Endodermal cell (in vitro differentiated cells): ENCODE measurements around the gene SYTL4. TPM values are rescaled to one million over a fixed set of nuclear protein-coding genes. Genes with fewer than 3 reads are reported as not detected.

Source experiments
- DNase-seq: peaks from one replicate; pipeline ENCODE4 v3.0.0-alpha.2; 2017
- H3K27ac ChIP-seq: 2 replicates; pipeline ENCODE4 v1.5.1; 2013; ENCODE audit warnings: mild to moderate bottlenecking, low read depth, low read length, moderate library complexity
- H3K27me3 ChIP-seq: 2 replicates; pipeline ENCODE4 v1.6.1; 2013; ENCODE audit warnings: mild to moderate bottlenecking, low read length, moderate library complexity; ENCODE audit not compliant: insufficient read depth, control insufficient read depth, poor library complexity, severe bottlenecking
- H3K36me3 ChIP-seq: 2 replicates; pipeline ENCODE4 v1.7.0; 2013; ENCODE audit warnings: mild to moderate bottlenecking, low read length, moderate library complexity; ENCODE audit not compliant: control insufficient read depth, insufficient read depth
- H3K4me1 ChIP-seq: one replicate; pipeline ENCODE4 v1.7.0; 2013; ENCODE audit warnings: low read length; ENCODE audit not compliant: control insufficient read depth, insufficient read depth
- H3K4me3 ChIP-seq: 2 replicates; pipeline ENCODE4 v1.5.1; 2013; ENCODE audit warnings: mild to moderate bottlenecking, low read length, moderate library complexity
- H3K9ac ChIP-seq: 2 replicates; pipeline ENCODE4 v1.6.1; 2013; ENCODE audit warnings: mild to moderate bottlenecking, low read length, moderate library complexity; ENCODE audit not compliant: poor library complexity, severe bottlenecking; ENCODE audit errors: extremely low read depth
- H3K9me3 ChIP-seq: 2 replicates; pipeline ENCODE4 v1.6.1; 2013; ENCODE audit warnings: mild to moderate bottlenecking, low read length, moderate library complexity; ENCODE audit not compliant: control insufficient read depth
- H3K27ac Mint-ChIP-seq: 2 replicates; pipeline ENCODE4 v1.8.0; 2020; ENCODE audit warnings: mixed read lengths
- H3K27me3 Mint-ChIP-seq: 2 replicates; pipeline ENCODE4 v1.8.0; 2021; ENCODE audit warnings: mild to moderate bottlenecking, mixed read lengths; ENCODE audit not compliant: insufficient read depth
- H3K36me3 Mint-ChIP-seq: 2 replicates; pipeline ENCODE4 v1.8.0; 2020; ENCODE audit warnings: low read depth, mixed read lengths
- H3K4me1 Mint-ChIP-seq: 2 replicates; pipeline ENCODE4 v1.8.0; 2020; ENCODE audit warnings: mixed read lengths
- H3K4me3 Mint-ChIP-seq: 2 replicates; pipeline ENCODE4 v1.8.0; 2020; ENCODE audit warnings: mild to moderate bottlenecking, moderate library complexity, mixed read lengths
- H3K9me3 Mint-ChIP-seq: 2 replicates; pipeline ENCODE4 v1.8.0; 2020; ENCODE audit warnings: mild to moderate bottlenecking, mixed read lengths
- WGBS, 2 experiments: methylation state at CpG; one replicate each; pipeline versions ENCODE4 v1.1.5 to v1.1.7; 2013; ENCODE audit warnings: missing lambda C conversion rate in 2 of 2, mixed read lengths in 1 of 2; ENCODE audit not compliant: insufficient coverage in 1 of 2, insufficient read length in 1 of 2; 5-methylcytosine and 5-hydroxymethylcytosine counted together
- total RNA-seq, 2 donors: library from RNA; stranded (reverse); fragmentation: NEBNext Ultra II Directional in 1 of 2; extraction: Animal tissue kit (Norgen Biotek cat#: 25700) in 1 of 2; gene quantifications; 2 replicates in 1 of 2; 3 replicates in 1 of 2; pipeline ENCODE4 v1.2.1, GENCODE V29; 2021
- TF ChIP-seq, protein P1 (sequence below): fragments of 200-600 bp; sonication (generic); conservative IDR thresholded peaks from 2 replicates; pipeline ENCODE4 v1.5.0; 2021; ENCODE audit warnings: antibody characterized with exemption, mild to moderate bottlenecking

Gene SYTL4
- total RNA-seq, 2 donors from 2014 or later = 0.24 TPM; not detected in 1

DNA sequence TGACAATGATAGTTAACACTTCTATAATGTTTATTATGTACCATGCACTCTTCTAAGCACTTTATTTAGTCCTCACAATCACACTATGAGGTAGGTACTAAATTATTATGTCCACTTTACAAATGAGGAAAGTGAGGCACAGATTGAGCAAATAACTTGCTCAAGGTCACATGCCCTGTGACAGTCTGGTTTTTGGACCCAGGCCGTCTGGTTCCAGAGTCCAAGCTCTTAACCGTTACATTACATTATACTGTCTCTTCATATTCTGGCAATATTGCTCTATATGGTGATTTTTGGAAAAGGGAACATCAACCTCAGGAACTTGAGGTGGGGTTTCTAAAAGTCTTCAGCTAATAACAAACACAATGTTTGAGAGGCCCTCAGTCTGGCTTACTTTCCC lies 12.8 kb downstream of the SYTL4 start:
- WGBS, 2 experiments = no CpG with 5 or more reads among the region's 2 CpGs
- Histone ChIP-seq H3K4me3 (no peak overlapping the region), H3K27ac (no peak overlapping the region), H3K9me3 (no peaks in the 10 kb centered on the region), H3K36me3 (no peaks in the 10 kb centered on the region), H3K9ac (no peak overlapping the region), H3K27me3 (no peaks in the 10 kb centered on the region), H3K4me1 (no peaks in the 10 kb centered on the region)
- H3K9me3 Mint-ChIP-seq = peaks cover 40% of the 10 kb centered on the region
- TF ChIP-seq, protein P1, sequence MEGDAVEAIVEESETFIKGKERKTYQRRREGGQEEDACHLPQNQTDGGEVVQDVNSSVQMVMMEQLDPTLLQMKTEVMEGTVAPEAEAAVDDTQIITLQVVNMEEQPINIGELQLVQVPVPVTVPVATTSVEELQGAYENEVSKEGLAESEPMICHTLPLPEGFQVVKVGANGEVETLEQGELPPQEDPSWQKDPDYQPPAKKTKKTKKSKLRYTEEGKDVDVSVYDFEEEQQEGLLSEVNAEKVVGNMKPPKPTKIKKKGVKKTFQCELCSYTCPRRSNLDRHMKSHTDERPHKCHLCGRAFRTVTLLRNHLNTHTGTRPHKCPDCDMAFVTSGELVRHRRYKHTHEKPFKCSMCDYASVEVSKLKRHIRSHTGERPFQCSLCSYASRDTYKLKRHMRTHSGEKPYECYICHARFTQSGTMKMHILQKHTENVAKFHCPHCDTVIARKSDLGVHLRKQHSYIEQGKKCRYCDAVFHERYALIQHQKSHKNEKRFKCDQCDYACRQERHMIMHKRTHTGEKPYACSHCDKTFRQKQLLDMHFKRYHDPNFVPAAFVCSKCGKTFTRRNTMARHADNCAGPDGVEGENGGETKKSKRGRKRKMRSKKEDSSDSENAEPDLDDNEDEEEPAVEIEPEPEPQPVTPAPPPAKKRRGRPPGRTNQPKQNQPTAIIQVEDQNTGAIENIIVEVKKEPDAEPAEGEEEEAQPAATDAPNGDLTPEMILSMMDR = no peak
- no peaks in the 10 kb centered on the region for H3K27me3 Mint-ChIP-seq
- no peaks in the 10 kb centered on the region for H3K36me3 Mint-ChIP-seq
- no peak overlapping the region for H3K27ac Mint-ChIP-seq
- H3K4me3 Mint-ChIP-seq = no peak overlapping the region
- DNase-seq = no peak
- peaks cover 6% of the 10 kb centered on the region for H3K4me1 Mint-ChIP-seq

DNA sequence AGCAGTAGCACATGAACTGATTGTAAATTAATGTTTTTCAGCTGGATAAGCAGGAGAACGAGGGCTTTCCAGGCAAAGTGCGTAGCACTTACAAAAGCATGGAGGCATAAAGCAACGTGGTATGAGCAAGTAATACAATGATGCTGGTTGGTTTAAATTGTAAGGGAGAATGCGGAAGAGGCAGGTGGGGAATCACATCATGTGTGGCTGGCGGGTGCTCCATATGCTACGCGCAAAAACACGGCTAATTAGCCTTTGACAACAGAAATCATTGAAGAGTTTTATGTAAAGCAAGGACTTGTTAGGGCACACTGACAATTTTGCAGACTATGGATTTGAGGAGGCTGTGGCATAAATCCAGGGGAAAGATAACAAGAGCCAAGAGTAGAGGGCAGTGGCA lies 14.6 kb downstream of the SYTL4 start:
- no peak for DNase-seq
- TF ChIP-seq, protein P1 = no peak

DNA sequence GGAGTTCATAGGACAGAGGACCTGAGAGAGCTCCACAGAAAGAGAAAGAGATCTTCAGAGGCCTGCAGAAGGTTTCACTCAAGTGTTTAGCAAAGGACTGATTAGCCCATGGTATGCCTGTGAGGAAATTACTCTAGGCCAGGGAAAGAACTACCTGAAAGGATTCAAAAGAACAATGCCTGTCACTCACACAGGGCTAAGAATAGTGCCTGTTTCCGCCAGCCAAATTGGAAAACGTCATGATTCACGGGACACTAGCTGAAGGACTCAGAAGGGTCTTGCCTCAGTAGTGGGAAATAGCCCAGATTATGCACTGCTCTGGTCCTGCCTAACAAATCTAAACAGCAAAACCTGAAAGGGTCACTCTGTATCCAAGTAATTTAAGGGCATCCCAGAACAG lies 21.1 kb downstream of the SYTL4 start:
- Histone ChIP-seq H3K27me3 (no peaks in the 10 kb centered on the region), H3K9me3 (no peaks in the 10 kb centered on the region), H3K27ac (no peak overlapping the region), H3K9ac (no peak overlapping the region), H3K4me3 (no peak overlapping the region), H3K4me1 (no peaks in the 10 kb centered on the region), H3K36me3 (no peaks in the 10 kb centered on the region)
- WGBS, 2 experiments = 63 to 75% methylated on average over 3 of the region's 3 CpGs
- Mint-ChIP-seq H3K4me3 (no peak overlapping the region), H3K4me1 (no peaks in the 10 kb centered on the region), H3K27me3 (peaks cover 5% of the 10 kb centered on the region), H3K27ac (no peak overlapping the region), H3K9me3 (peaks cover 40% of the 10 kb centered on the region), H3K36me3 (no peaks in the 10 kb centered on the region)
- TF ChIP-seq, protein P1 = no peak
- DNase-seq = no peak

More for the DNA sequence above, 14.6 kb downstream of the SYTL4 start:
- Histone ChIP-seq H3K27me3 (no peaks in the 10 kb centered on the region), H3K27ac (no peak overlapping the region), H3K4me1 (no peaks in the 10 kb centered on the region), H3K9ac (no peak overlapping the region), H3K4me3 (no peak overlapping the region), H3K9me3 (no peaks in the 10 kb centered on the region), H3K36me3 (no peaks in the 10 kb centered on the region)
- no peaks in the 10 kb centered on the region for H3K27me3 Mint-ChIP-seq
- no peak overlapping the region for H3K27ac Mint-ChIP-seq
- H3K4me3 Mint-ChIP-seq = no peak overlapping the region
- H3K9me3 Mint-ChIP-seq = peaks cover 34% of the 10 kb centered on the region
- peaks cover 6% of the 10 kb centered on the region for H3K4me1 Mint-ChIP-seq
- no peaks in the 10 kb centered on the region for H3K36me3 Mint-ChIP-seq
- 93% methylated on average over 3 to 8 of the region's 8 CpGs for WGBS, 2 experiments
